HG03521 (cell line): ENCODE results near the gene SEMA4A.
"Not testable (repeated sequence)": the region's sequence is repeated elsewhere in the genome, so short reads cannot be mapped to it uniquely, and the experiment has no call there.

Experiments used
- ATAC-seq: cut with Tn5 transposase; IDR thresholded peaks from one replicate; pipeline ENCODE4 v1.9.1; 2021; ENCODE audit warnings: mild to moderate bottlenecking, moderate library complexity; ENCODE audit not compliant: unreplicated experiment

The SEMA4A gene

GRCh38 chr1:156153362-156153761 is at the start of gene SEMA4A:
Gene SEMA4A, plus strand, starts transcription at chr1:156153585. Its CDS starts 994 bp downstream, at chr1:156154579.
- ATAC-seq, result no peak

GRCh38 chr1:156104065-156104810 is 49.1 kb upstream of the SEMA4A start:
- no peak for ATAC-seq

DNA sequence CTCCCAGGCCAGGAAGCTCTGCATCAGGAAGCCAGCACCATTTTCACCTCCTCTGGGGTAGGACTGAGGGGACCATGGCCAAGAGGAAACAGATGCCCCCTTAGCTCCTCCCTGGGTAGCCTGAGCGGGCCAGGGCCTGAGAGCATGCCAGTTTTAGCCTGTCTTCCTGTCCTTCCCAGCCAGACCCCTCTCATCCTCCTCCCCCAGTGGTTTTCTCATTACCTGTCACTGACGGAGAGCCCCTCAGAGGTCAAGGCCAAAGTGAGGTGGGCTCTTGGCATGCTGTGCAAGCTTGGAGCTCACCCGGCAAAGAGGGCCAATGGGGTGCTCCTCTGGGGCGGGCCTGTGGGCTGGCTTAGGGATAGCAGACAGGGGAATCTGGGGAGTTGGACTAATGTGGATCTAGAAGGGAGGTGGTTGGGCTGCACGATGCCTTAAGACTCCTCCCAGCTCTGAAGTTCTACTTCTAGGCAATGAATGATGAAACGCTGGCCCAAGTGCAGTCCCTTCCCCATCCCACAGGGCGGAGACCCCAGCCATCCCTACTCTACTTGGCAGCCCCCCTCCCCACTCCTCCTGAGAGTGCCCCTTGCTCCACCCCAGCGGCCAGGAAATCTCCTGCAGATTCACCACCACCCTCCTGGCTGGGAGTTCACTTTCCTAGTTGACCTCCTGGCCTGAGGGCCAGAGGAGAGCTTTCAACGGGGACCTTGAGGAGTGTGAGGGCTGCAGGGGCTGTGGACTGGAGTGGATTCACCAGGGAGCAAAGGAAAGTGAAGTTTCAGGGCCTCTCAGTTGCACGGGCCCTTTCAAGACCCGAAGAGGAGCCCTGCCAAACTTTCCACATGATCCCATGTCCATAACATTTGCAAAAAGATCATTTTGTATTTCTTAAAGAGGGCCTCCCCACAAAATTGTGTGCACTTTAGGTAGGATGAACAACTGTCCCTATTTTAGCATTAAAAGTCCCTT is 48.2 kb upstream of the SEMA4A start:
- no peak for ATAC-seq

DNA sequence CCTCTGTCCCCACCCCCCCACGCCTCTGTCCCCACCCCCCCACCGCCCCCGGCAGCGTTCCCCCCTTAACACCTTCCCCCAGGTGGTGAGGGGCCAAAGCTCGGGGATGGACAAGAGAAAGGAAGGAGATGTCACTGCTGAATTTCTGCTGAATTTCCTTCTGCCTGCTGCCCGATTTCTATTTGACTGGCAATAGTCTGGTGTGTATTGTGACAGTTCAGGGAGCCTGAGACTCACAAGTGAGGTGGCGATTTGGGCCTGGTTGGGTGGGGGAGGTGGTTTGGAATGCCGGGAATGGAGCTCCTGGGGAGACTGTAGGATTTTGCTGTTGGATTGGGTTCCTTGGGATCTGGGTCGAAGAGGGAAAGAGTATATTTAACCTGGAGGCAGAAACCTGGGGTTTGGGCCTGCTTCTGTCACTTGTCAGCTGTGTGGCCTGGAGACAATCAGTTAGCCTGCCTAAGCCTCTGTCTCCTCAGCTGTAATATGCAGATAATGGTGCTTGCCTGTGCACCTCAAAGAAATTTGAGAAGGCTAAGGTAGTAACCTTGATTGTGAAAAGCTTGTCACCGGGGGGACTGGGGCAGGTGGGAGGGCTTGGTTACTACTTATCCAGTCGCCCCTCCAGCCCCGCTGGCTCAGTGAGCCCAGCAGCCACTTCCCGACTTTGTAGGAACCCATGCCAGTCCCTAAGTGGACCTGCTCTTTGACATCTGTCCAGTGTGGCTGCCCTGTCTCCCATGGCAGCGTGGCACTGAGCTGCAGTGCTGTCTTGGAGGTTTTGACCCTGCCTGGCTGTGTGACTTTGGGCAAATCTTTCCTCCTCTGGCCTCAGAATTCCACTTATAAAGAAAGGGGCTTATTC is 46.5 kb upstream of the SEMA4A start:
- no peak for ATAC-seq

DNA sequence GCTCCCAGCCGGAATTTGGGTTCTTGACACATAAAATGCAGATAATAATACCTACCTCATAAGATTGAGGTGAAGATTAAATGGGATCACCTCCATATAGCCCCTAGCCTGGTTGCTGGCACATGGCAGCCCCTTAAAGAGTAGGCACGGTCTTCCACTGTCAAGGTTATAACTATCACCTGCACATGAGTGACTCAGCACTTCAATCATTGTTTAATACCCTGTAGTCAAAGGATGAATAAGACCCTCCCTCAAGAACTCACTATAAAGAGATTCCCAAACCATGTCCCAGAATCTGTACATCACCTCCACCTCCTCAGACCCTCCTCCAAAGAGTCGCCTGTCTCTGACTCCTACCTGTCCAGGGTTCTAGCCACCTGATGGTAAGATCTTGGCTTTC is 45.3 kb upstream of the SEMA4A start:
- no peak for ATAC-seq

DNA sequence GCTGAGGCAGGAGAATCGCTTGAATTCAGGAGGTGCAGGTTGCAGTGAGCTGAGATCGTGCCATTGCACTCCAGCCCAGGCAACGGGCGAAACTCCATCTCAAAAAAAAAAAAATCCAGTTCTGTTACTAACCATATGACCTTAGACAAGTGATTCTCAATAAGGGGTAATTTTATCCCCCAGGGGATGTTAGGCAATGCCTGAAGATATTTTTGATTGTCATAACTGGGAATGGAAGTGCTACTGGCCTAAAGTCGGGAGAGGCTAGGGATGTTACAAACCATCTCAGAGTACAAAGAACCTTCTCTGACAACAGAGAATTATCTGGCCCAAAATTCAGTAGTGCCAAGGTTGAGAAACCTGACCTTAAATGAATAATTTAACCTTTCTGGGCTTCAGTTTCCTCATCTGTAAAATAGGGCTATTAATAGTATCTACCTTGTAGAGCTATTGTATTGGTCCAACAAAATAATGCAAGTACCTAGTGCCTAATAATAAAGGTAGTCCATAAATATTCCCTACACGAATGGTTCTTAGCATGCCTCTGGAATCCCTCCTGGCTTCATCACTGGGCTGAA is 44.6 kb upstream of the SEMA4A start:
- ATAC-seq, result no peak

DNA sequence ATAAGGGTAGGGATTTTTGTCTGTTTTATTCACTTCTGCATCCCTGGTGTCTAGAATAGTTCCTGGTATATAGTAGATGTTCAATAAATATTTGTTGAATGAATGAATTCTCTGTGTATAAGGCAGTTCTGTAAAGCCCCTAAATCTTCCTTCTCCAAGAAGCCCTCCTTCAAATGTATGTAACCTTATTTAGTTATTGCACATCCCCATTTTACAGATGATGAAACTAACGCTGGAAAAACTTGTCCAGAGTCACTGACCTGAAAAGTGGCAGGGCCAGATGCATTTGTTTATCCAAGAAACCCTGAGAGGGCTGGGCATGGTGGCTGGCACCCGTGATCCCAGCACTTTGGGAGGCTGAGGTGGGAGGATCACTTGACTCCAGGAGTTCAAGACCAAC is 43.1 kb upstream of the SEMA4A start:
- no peak for ATAC-seq

GRCh38 chr1:156111355-156111962 is 41.9 kb upstream of the SEMA4A start:
- ATAC-seq, result no peak

- ATAC-seq, result no peak
These were observed 40.9 kb upstream of the SEMA4A start for GRCh38 chr1:156112276-156113137.

- no peak for ATAC-seq
These were observed 40.0 kb upstream of the SEMA4A start for GRCh38 chr1:156113282-156113950.

- ATAC-seq, result peak; percentile 55
These were observed 39.1 kb upstream of the SEMA4A start, which contains the start of gene LMNA for GRCh38 chr1:156114101-156114918. Gene LMNA, plus strand, starts transcription at chr1:156114711. Its CDS starts 208 bp downstream, at chr1:156114919.

DNA sequence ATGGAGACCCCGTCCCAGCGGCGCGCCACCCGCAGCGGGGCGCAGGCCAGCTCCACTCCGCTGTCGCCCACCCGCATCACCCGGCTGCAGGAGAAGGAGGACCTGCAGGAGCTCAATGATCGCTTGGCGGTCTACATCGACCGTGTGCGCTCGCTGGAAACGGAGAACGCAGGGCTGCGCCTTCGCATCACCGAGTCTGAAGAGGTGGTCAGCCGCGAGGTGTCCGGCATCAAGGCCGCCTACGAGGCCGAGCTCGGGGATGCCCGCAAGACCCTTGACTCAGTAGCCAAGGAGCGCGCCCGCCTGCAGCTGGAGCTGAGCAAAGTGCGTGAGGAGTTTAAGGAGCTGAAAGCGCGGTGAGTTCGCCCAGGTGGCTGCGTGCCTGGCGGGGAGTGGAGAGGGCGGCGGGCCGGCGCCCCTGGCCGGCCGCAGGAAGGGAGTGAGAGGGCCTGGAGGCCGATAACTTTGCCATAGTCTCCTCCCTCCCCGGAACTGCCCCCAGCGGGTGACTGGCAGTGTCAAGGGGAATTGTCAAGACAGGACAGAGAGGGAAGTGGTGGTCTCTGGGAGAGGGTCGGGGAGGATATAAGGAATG is 38.4 kb upstream of the SEMA4A start:
- ATAC-seq, result no peak

DNA sequence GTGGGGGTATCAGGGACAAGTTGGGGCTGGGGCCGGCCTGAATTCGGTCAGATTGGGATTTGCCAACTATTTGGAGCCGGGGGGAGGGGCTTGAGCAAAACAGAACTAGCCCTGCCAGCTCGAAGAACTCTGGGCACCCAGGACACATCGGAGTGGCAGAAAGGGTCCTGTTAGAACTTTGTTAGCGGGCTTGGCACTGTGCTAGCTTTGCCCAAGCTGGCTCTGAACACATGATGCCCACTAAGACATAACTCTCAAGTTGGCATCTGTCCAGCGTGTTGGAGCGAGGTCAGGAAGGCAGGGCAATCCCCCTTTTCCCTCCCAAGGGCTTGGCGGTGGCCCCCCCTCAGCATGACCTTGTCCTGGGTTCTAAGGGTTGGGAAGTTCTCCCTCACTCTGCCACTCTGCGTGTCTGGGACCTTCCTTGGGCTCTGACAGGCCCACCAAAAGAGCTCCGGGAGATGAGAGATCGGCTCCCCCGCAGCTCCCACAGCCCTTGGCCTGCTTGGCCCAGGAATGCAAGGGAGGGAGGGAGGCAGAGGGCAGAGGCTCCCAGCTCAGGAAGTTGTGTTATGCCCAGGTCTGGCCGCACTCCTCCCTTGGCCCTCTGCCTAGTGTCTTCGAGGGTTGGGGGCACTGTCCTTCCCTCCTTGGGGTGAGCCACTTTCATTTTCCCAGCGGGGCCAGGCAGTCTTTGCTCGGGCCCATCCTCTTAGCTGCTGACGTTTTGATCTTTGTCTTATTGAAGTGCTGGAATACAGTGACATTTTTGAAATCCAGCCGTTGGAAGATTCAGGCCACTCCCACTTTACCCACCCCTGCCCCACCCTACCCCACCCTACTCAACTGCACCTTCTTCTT is 37.6 kb upstream of the SEMA4A start:
- ATAC-seq, result no peak

- ATAC-seq, result not testable (repeated sequence)
These were observed 36.7 kb upstream of the SEMA4A start for GRCh38 chr1:156116731-156117130.

DNA sequence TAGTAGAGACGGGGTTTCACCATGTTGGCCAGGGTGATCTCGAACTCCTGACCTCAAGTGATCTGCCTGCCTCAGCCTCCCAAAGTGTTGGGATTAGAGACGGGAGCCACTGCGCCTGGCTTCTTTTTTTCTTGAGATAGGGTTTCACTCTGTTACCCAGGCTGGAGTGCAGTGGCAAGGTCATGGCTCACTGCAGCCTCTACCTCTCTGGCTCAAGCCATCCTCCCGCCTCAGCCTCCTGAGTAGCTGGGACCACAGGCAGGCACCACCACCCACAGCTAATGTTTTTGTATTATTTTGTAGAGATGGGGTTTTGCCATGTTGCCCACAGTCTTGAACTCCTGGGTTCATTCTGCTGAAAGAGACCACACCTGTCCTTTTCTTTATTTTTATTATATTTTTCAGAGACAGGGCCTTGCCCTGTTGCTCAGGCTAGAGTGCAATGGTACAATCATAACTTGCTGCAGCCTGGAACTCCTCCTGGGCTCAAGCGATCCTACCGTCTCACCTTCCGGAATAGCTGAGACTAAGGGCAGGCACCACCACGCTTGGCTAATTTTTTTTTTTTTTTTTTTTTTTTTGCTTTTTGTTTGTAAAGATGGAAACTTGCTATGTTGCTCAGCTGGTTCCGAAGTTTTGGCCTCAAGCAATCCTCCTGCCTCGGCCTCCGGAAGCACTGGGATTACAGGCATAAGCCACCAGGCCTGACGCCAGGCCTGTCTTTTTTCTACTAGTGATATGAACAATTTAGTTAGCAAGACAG is 35.8 kb upstream of the SEMA4A start:
- ATAC-seq, result no peak
